NCI-H146 treated with DMSO at 0.1 percent for 48 hours (cell line): Measurements from ENCODE around the gene PARP1.
"Not testable (repeated sequence)": the region's sequence is repeated elsewhere in the genome, so short reads cannot be mapped to it uniquely, and the experiment has no call there.

ENCODE experiments used
- DNase-seq: peaks from one replicate; lab custom pipeline; 2025; ENCODE audit not compliant: unreplicated experiment; lab: John Stamatoyannopoulos, UW

PARP1 gene

DNA sequence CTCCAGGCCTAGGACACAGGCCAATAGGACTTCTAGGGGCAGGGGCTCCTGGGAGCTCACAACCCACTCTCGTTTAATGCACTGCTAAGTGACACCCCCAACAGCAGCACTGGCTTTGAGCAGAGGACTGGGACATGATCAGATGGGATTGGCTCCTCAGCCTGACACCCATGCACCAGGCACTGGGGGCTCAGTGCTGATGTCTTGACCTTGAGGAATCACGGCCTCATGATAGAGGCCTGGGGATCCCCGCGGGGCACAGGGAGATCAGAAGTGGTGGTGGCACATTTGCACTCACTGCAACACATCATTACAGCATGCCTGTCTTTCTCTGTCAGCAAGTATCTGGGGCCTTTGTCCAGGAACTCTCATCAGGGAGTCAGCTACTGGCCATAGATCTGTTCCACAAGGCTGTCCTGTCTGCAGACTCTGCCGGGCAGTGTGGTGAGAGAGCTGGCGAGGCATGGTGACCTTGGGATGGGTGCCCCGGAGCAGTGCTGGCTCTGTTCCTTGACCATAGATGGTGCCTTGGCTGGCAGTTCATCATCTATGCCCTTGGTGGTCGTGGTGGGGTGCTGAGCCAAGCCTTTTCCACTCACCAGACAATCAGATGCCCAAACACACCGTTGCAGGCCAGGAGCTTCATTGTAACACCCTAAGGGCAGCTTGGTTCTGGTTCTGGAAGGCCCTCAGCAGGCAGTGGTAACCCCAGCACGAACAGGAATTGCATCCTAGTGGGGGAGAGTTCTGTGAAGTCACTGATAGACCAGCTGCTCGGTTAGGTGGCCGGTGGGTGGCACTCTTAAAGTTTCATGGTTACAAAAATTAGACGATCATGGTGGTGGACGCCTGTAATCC, 22.2 kb upstream of the PARP1 start:
- DNase-seq = no peak

- peak; percentile 71 for DNase-seq
These were observed 21.0 kb upstream of the PARP1 start for GRCh38 chr1:226428791-226429461.

DNA sequence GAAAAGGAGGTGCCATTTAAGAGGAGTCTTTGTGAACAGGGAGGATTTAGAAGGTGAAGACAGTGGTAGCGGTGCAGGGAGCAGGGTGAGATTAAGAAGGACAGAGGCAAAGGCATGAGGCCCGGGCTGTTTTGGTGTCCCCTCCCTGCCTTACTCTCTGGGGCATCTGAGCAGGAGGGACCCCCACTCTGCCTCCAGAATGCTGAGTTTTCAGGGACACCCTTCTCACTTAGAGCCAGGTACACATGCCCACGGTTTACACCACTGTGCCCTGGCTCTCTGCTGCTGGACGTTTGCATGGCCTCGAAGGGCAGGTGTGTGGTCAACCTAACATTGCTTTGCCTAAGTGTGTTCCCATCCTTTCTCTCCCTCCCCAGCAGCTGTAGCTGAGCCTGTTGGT, 20.5 kb upstream of the PARP1 start:
- no peak for DNase-seq

- no peak for DNase-seq
These were observed 19.2 kb upstream of the PARP1 start for GRCh38 chr1:226427131-226427530.

DNA sequence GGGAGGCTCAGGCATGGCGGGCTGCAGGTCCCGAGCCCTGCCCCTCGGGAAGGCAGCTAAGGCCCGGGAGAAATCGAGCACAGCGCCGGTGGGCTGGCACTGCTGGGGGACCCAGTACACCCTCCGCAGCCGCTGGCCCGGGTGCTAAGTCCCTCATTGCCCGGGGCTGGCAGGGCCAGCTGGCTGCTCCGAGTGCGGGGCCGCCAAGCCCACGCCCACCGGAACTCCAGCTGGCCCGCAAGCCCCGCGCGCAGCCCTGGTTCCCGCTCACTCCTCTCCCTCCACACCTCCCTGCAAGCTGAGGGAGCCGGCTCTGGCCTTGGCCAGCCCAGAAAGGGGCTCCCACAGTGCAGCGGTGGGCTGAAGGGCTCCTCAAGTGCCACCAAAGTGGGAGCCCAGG, 18.5 kb upstream of the PARP1 start:
- DNase-seq = not testable (repeated sequence)

GRCh38 chr1:226425431-226426031, 17.6 kb upstream of the PARP1 start:
- no peak for DNase-seq

DNA sequence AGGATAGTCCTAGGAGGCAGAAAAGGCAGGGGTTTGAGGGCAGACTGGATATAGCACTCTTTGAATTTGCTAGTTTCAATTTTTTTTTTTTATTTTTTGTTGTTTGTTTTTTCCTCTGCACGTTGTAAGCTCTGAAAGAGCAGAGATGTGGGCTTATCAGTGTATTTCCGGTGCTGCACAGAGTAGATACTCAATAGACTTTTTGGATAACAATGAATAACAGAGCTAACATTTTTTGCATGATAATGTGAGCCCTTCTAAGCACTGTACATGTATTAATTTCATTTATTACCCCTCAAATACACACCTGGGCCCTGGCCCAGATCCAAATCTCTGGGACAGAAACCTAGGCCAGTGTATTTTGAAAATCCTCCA, 17.1 kb upstream of the PARP1 start:
- no peak for DNase-seq

GRCh38 chr1:226424221-226425003, 16.5 kb upstream of the PARP1 start:
- DNase-seq = peak; percentile 60

DNA sequence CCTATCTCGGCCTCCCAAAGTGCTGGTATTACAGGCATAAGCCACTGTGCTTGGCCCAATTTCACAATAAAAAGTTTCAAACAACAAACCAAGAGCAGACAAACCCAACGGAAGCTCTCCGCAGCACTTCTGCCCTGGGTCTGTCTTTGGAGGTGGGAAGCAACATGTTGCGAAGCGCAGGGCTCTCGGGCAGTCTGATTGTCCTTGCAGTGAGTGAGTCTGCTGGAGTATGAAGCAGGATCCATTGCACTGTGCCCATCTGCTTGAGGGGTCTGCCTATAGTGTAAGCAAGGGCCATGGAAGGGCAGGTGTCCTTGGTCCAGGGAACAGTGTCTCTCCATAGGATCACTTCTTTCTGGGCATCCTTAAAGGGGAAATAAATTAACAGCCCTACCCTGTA, 14.6 kb upstream of the PARP1 start:
- DNase-seq = no peak

DNA sequence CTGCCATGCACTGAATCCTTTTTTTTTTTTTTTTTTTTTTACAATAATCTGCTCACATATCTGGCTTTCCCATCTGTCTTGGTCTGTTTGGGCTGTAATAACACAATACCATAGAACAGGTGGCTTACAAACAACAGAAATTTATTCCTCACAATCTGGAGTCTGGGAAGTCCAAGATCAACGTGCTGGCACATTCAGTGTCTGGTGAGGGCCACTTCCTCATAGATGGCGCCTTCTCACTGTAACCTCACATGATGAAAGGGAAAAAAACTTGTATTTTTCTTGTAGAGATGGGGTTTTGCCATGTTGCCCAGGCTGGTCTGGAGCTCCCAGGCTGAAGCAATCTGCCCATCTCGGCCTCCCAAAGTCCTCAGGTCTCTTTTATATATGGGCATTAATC, 13.0 kb upstream of the PARP1 start:
- no peak for DNase-seq

DNA sequence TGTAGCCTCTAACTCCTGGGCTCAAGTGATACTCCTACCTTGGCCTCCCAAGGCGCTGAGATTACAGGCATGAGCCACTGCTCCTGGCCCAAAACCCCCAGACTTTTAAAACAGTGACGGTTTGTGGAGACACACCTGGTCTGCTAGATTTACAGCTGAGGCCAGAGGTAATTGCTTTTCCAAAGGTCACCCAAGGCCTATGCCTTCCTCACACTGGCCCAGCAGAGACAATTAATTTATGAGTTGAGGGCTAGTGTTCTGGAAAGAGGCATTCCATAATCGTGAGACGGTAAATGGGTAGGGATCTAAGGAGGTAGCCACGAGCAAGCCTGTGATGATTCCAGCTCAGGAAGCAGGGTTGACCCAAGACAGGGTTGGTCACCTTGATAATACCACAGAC, 12.4 kb upstream of the PARP1 start:
- no peak for DNase-seq

DNA sequence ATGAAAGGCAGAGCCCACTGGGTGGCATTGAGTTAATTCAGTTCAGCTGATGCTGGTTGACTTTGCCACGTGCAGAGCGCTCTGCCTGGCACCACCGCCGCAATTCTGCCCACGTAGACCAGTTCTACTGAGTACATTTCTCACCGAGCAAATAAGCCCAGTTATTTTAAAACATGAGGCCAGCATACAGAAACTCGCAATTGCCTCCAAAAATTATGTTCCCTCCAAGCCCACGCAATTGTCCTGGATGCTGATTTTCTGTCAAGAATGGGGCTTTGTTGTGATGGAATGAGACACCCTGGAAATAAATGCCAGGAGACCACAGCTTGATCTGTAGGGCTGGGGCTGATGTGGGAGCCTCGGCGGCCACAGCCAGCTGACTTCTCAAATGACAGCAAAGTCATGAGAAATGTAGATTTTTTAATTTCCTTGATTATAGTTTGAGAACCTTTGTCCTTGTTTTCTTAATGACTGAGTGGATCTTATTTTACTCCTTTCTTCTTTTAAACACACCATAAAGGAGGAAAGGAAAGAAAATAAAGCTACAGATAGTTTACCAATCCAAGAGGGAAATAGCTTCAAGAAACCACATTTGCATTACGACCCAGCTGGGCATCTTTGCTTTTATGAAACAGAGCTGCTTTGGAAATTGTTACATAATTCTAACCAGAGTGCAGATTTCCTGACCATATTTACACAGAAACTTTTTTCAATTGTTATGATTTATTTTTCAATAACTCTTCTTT, 11.6 kb upstream of the PARP1 start:
- no peak for DNase-seq

GRCh38 chr1:226417830-226418546, 10.1 kb upstream of the PARP1 start:
- DNase-seq = no peak

GRCh38 chr1:226417350-226417749, 9.5 kb upstream of the PARP1 start:
- DNase-seq = no peak

GRCh38 chr1:226414098-226414698, 6.3 kb upstream of the PARP1 start:
- no peak for DNase-seq

GRCh38 chr1:226411619-226412018, 3.7 kb upstream of the PARP1 start:
- no peak for DNase-seq

DNA sequence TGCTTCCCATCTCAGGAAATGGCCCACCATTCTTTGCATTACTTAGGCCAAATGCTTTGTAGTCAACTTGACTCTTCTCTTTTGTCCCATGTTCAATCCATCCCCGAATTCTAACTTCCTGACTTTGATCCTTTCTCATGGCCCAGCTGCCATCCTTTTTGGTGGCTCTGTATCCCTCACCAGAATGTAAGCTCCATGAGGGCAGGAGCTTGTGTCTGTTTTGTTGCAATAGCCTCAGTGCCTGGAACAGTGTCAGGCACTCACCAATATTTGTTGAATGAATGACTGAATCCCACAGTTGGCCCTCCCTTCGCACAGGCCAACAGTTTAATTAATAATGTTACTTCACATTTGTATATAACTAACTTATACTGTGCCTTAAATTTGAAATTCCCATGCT, 3.1 kb upstream of the PARP1 start:
- no peak for DNase-seq

GRCh38 chr1:226409392-226409791, 1.5 kb upstream of the PARP1 start:
- DNase-seq = no peak

DNA sequence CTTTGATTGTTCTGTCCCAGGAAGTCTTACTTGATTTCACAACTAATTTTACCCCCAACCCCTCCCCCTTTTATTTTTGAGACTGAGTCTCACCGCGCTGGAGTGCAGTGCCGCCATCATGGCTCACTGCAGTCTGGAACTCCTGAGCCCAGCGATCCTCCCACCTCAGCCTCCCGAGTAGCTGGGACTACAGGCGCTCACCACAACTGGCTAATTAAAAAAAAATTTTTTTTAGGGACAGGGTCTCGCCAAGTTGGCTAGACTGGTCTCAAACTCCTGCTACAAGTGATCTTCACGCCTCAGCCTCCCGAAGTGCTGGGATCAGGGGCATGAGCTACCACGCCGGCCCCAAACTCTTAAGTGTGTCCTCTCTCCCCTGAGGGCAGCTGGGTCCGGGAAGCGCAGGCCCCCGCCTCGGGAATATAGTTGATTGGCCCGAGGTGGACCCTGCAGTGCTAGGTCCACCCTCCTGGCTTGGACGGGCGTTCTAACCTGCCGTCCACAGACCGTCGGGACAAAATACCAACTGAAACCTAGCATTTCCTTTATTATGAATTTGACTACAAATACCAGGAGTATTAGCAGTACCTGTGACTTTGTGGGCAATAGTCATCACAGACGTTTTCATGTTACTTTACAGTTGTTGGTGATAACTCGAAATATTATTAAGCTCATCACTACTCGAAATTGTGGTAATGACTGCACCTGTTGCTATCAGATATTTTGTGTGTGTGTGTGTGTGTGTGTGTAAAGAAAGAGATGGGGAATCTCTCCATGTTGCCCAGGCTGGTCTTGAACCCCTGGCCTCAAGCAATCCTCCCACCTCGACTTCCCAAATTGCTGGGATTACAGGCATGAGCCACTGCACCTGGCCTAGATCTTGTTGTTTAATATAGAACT, 642 bp upstream of the PARP1 start:
- no peak for DNase-seq
